Panc1 (cell line): ENCODE data around the gene RPRD1B. TPM values are rescaled to one million over a fixed set of nuclear protein-coding genes. Genes with fewer than 3 reads are reported as not detected.

ENCODE experiments used
- ATAC-seq: fragments of 200-7000 bp; cut with Tn5 transposase; 2 replicates; pipeline ENCODE4 v1.9.1; 2020; ENCODE audit warnings: mild to moderate bottlenecking, moderate library complexity
- BruUV-seq: library from RNA; stranded (reverse); fragments of 400-500 nt; replicated peaks from 2 replicates; lab custom pipeline; 2021; lab: Mats Ljungman, UMichigan
- CTCF ChIA-PET: fragments of 300-600 bp; sonication (Branson Sonifier 250); formaldehyde crosslinking; loops from one replicate; lab custom pipeline; 2022; ENCODE audit warnings: antibody characterized with exemption; lab: Charles Lee
- POLR2A ChIA-PET: fragments of 300-600 bp; sonication (Branson Sonifier 250); formaldehyde crosslinking; loops from one replicate; lab custom pipeline; 2022; ENCODE audit warnings: antibody characterized with exemption; lab: Charles Lee
- DNase-seq: peaks from one replicate; pipeline ENCODE4 v3.0.0-alpha.2; 2010; ENCODE audit warnings: low read depth, low spot score
- H3K27ac ChIP-seq: 2 replicates; pipeline ENCODE4 v1.5.1; 2011; ENCODE audit warnings: mild to moderate bottlenecking, low read length, inconsistent platforms
- H3K27me3 ChIP-seq: fragments of 200-500 bp; sonication (Bioruptor generic); 2 replicates; pipeline ENCODE4 v1.6.0; 2014; ENCODE audit warnings: low read length, inconsistent platforms; ENCODE audit not compliant: control insufficient read depth, insufficient read depth
- H3K36me3 ChIP-seq: fragments of 200-500 bp; sonication (Bioruptor generic); 2 replicates; pipeline ENCODE4 v1.5.1; 2014; ENCODE audit warnings: inconsistent platforms, mild to moderate bottlenecking, low read length, moderate library complexity; ENCODE audit not compliant: control insufficient read depth, insufficient read depth
- H3K4me1 ChIP-seq: 2 replicates; pipeline ENCODE4 v1.5.1; 2011; ENCODE audit warnings: inconsistent platforms, mild to moderate bottlenecking, low read length, moderate library complexity; ENCODE audit not compliant: control insufficient read depth, insufficient read depth
- H3K4me3 ChIP-seq, 2 experiments: 2 replicates each; pipeline ENCODE4 v1.5.1; 2011 to 2012; ENCODE audit warnings: low read depth in 2 of 2, low read length in 2 of 2, mild to moderate bottlenecking in 2 of 2, inconsistent platforms in 1 of 2, moderate library complexity in 1 of 2
- H3K9me3 ChIP-seq: fragments of 200-500 bp; sonication (Bioruptor generic); 2 replicates; pipeline ENCODE4 v1.5.1; 2014; ENCODE audit warnings: low read depth, mild to moderate bottlenecking, inconsistent platforms, low read length, moderate library complexity; ENCODE audit not compliant: control insufficient read depth, insufficient read depth
- POLR2AphosphoS5 ChIP-seq: IDR thresholded peaks from 2 replicates; pipeline ENCODE4 v1.6.1; 2012; ENCODE audit warnings: mild to moderate bottlenecking, low read depth, low read length, moderate library complexity
- SIN3A ChIP-seq: IDR thresholded peaks from 2 replicates; pipeline ENCODE4 v1.6.1; 2012; ENCODE audit warnings: low read depth, mild to moderate bottlenecking, low read length, moderate library complexity, borderline replicate concordance; ENCODE audit not compliant: insufficient read depth
- TCF7L2 ChIP-seq: IDR thresholded peaks from 2 replicates; pipeline ENCODE4 v1.6.1; 2011; ENCODE audit warnings: mild to moderate bottlenecking, low read depth, low read length, inconsistent platforms
- in situ Hi-C: cut with HindIII; loops from 2 replicates; pipeline ENCODE4 v1.10.0; 2016; ENCODE audit warnings: low sequenced_read_pairs, low pct_unique_long_range_greater_than_20kb
- intact Hi-C: fragments of 100-400 bp; cut with micrococcal nuclease; formaldehyde crosslinking; loops from one replicate; pipeline ENCODE4 v1.10.0; 2022; ENCODE audit not compliant: unreplicated experiment
- total RNA-seq: library from RNA; stranded (reverse); gene quantifications from one replicate; pipeline ENCODE4 v1.2.1, GENCODE V29; 2021; ENCODE audit not compliant: unreplicated experiment
- TF ChIP-seq, protein P1 (sequence below), 2 experiments: IDR thresholded peaks; 2 replicates each; pipeline ENCODE4 v1.6.1; 2011 to 2012; ENCODE audit warnings: low read depth in 2 of 2, control low read depth in 1 of 2, low read length in 1 of 2, mild to moderate bottlenecking in 1 of 2, moderate library complexity in 1 of 2; ENCODE audit not compliant: insufficient read depth in 1 of 2
- TF ChIP-seq, protein P2 (sequence below): fragments of 450-650 bp; IDR thresholded peaks from 2 replicates; pipeline ENCODE4 v1.5.1; 2017; ENCODE audit warnings: mild to moderate bottlenecking

Gene RPRD1B
- total RNA-seq, 1 experiment from 2014 or later = 33.6 TPM

GRCh38 chr20:37994512-37994911, 39.0 kb upstream of the RPRD1B start:
- Histone ChIP-seq H3K36me3 (peaks cover 17% of the 10 kb centered on the region; the same call in 1 of the 2 replicates), H3K27ac (no peak overlapping the region), H3K27me3 (no peaks in the 10 kb centered on the region), H3K4me3 (no peak overlapping the region), H3K4me1 (no peaks in the 10 kb centered on the region), H3K9me3 (no peaks in the 10 kb centered on the region)
- in situ Hi-C loops = no loop called here
- no TSS peak for BruUV-seq
- ATAC-seq (no peak), DNase-seq (no peak)
- TF ChIP-seq, protein P1, sequence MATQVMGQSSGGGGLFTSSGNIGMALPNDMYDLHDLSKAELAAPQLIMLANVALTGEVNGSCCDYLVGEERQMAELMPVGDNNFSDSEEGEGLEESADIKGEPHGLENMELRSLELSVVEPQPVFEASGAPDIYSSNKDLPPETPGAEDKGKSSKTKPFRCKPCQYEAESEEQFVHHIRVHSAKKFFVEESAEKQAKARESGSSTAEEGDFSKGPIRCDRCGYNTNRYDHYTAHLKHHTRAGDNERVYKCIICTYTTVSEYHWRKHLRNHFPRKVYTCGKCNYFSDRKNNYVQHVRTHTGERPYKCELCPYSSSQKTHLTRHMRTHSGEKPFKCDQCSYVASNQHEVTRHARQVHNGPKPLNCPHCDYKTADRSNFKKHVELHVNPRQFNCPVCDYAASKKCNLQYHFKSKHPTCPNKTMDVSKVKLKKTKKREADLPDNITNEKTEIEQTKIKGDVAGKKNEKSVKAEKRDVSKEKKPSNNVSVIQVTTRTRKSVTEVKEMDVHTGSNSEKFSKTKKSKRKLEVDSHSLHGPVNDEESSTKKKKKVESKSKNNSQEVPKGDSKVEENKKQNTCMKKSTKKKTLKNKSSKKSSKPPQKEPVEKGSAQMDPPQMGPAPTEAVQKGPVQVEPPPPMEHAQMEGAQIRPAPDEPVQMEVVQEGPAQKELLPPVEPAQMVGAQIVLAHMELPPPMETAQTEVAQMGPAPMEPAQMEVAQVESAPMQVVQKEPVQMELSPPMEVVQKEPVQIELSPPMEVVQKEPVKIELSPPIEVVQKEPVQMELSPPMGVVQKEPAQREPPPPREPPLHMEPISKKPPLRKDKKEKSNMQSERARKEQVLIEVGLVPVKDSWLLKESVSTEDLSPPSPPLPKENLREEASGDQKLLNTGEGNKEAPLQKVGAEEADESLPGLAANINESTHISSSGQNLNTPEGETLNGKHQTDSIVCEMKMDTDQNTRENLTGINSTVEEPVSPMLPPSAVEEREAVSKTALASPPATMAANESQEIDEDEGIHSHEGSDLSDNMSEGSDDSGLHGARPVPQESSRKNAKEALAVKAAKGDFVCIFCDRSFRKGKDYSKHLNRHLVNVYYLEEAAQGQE (IDR thresholded peaks at IDR 0.05; ENCODE audit: insufficient read depth in 1 of 2, low read depth in 2 of 2, low read length in 1 of 2) = no peak
- TF ChIP-seq, protein P2, sequence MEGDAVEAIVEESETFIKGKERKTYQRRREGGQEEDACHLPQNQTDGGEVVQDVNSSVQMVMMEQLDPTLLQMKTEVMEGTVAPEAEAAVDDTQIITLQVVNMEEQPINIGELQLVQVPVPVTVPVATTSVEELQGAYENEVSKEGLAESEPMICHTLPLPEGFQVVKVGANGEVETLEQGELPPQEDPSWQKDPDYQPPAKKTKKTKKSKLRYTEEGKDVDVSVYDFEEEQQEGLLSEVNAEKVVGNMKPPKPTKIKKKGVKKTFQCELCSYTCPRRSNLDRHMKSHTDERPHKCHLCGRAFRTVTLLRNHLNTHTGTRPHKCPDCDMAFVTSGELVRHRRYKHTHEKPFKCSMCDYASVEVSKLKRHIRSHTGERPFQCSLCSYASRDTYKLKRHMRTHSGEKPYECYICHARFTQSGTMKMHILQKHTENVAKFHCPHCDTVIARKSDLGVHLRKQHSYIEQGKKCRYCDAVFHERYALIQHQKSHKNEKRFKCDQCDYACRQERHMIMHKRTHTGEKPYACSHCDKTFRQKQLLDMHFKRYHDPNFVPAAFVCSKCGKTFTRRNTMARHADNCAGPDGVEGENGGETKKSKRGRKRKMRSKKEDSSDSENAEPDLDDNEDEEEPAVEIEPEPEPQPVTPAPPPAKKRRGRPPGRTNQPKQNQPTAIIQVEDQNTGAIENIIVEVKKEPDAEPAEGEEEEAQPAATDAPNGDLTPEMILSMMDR = no peak
- TF ChIP-seq TCF7L2 (no peak), POLR2AphosphoS5 (no peak)
- ChIA-PET CTCF (no interaction called here), POLR2A (no interaction called here)
- intact Hi-C loops = loop anchor here (5.0 kb wide), 3 partner anchors 77 to 422 kb away; partner anchors contain the start of gene VSTM2L

DNA sequence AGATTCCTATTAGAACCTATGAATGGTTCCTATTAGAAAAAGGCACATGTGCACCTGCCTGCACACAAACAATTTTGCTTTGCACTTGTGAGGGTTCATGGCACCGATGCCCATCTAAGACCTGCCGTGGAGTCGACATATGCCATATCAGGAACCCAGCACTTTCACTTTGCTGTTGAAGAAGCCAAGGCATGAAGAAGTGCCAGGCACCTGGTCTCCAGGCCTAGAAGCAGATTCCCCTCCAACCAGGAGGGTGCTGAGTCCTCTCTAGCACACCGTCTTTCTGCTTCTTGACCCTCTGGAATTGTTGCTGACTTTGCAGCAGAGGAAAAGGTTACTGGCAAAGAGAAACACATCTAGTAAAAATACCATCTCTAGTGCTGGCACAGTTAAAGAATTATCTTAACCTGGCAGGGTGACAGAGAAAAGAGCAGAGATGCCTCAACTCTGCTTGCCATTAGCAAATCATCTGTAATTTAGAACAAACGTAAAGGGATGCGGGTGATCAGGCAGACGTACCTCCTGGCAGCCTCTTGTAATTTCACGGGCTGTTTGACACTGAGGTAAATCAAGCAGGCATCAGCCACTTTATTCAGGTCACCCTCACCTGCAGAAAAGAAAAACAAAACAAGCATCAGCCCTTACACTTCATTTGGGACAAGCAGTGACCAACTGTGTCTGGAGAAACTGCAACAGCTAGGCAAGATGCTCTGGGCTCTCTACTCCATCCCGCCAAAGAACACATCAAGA, 37.5 kb upstream of the RPRD1B start:
- BruUV-seq = no TSS peak
- ChIA-PET POLR2A (no interaction called here), CTCF (no interaction called here)
- H3K9me3 ChIP-seq = no peaks in the 10 kb centered on the region
- DNase-seq = no peak
- no peak for TF ChIP-seq SIN3A
- no peak for TF ChIP-seq POLR2AphosphoS5
- TF ChIP-seq, protein P1 (IDR thresholded peaks at IDR 0.05; ENCODE audit: insufficient read depth in 1 of 2, low read depth in 2 of 2, low read length in 1 of 2) = no peak
- TF ChIP-seq, protein P2 = no peak
- TF ChIP-seq TCF7L2 = no peak
- intact Hi-C loops (no loop called here), in situ Hi-C loops (no loop called here)
- no peaks in the 10 kb centered on the region for H3K27me3 ChIP-seq
- H3K27ac ChIP-seq = no peak overlapping the region
- no peak overlapping the region for H3K4me3 ChIP-seq
- ATAC-seq = no peak
- peaks cover 17% of the 10 kb centered on the region; the same call in 1 of the 2 replicates for H3K36me3 ChIP-seq
- no peaks in the 10 kb centered on the region for H3K4me1 ChIP-seq
